Ecto neural progenitor cell (in vitro differentiated cells): ENCODE measurements around the gene CAPZA3.
A peak's percentile ranks its signal among the peaks of the same experiment; 100 is the strongest.
"Not testable (repeated sequence)": the region's sequence is repeated elsewhere in the genome, so short reads cannot be mapped to it uniquely, and the experiment has no call there.

Experiments used
- DNase-seq: peaks from one replicate; pipeline ENCODE4 v3.0.0-alpha.2; 2018; ENCODE audit warnings: low spot score

CAPZA3 gene

DNA sequence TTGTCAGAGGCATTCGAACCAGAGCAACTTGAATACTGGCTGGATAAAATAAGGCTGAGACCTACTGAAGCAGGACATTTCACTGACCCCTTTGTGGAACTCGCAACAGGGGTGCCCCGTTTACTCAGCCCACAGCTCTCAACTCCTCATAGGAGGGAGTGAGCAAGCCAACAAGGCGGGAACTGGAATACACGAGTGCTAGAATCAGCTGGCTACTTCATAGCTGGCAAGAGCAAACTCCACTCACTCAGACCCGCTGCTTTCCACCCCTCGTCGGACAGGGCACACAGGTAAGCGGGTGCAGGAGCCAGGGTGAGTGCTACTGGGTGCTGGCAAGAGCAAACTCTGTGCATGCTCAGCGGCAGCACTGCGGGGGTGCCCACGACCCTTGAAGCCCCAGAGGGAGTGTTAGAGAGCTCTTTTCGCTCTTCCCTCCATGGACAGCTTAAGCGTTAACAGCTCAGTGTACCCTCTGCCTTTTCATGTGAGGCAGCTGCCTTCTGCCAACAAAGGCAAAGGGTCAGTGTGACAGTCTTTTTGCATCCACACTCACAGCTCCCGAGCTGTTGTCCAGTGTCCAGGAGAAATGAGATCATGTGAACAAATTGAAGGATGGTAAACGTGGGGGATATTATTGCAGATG lies 15.7 kb downstream of the CAPZA3 start:
- peak; percentile 76 for DNase-seq

DNA sequence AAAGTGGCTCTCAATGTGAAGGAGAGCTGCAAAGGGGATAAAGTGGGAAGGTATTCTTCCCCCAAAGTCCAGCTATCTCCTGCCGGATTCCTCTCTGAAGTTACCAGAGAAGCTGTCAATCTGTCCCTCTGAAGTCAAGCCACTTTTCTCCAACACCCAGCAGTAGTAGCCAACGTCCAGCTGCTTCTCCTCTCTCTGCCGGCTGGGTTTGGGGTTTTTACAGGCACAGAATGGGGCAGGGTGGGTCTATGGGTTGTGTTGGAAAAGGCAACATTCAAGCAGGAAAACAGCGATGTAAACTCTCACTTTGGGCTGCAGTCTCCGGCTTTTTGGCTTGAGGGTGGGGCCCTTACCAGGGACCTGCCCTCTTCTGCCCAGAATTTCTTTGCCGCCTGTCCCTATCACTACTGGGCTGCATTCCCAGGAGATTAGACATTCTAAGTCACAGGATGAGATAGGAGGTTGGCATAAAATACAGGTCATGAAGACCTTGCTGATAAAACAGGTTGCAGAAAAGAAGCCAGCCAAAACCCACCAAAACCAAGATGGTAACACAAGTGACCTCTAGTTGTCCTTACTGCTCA lies 16.3 kb downstream of the CAPZA3 start:
- no peak for DNase-seq

DNA sequence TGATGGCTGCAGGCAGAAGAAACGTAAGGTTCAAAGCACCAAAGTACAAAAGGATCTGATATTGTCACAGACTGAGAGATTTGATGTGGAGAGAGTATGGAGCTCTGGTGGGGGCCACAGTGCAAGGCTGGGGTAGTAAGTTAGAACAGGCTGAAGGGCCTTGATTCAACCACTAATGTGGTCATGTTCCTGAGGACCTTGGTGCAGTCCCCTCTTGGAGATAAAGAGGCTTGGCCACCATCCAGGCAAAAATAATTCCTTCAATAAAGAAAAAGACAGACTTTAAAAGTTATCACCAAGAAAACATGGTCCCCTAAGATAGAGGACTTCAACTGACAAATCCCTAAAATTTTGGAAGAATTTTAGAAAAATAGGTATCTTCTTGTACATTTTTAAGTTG lies 17.4 kb downstream of the CAPZA3 start:
- no peak for DNase-seq

DNA sequence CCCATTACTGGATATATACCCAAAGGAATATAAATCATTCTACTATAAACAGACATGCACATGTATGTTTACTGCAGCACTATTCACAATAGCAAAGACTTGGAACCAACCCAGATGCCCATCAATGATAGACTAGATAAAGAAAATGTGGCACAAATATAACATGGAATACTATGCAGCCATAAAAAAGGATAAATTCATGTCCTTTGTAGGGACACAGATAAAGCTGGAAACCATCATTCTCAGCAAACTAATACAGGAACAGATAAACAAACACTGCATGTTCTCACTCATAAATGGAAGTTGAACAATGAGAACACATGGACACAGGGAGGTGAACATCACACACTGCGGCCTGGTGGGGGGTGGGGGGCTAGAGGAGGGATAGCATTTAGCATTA lies 28.6 kb downstream of the CAPZA3 start:
- DNase-seq, result not testable (repeated sequence)

DNA sequence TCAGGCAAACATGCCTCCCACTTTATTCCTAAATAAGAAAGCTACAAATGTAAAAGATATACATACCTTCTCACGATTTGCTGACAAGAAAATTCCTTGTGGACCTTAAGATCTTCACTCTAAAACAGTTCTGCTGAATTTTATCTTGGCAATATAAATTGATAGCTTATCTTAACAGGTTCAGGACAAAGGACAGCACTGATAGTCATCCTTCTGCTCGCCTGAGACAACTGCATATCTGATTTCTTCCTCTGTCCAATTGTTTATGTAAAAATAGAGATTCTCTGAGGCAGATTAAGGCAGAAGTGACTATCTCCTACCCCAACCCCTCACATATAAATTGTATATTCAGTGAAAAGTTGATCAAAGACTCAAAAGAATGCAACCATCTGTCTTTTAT lies 44.9 kb downstream of the CAPZA3 start:
- no peak for DNase-seq

DNA sequence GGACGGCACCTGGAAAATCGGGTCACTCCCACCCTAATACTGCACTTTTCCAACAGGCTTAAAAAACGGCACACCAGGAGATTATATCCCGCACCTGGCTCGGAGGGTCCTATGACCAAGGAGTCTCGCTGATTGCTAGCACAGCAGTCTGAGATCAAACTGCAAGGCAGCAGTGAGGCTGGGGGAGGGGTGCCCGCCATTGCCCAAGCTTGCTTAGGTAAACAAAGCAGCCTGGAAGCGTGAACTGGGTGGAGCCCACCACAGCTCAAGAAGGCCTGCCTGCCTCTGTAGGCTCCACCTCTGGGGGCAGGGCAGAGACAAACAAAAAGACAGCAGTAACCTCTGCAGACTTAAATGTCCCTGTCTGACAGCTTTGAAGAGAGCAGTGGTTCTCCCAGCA lies 47.5 kb downstream of the CAPZA3 start:
- DNase-seq, result not testable (repeated sequence)
